ENCODE measurements around the gene SDK2. TPM values are rescaled to one million over a fixed set of nuclear protein-coding genes. Genes with fewer than 3 reads are reported as not detected.
"Not testable (repeated sequence)": the region's sequence is repeated elsewhere in the genome, so short reads cannot be mapped to it uniquely, and the experiment has no call there.

The SDK2 gene
- total RNA-seq, 1 donor from 2014 or later: 31.8 TPM

DNA sequence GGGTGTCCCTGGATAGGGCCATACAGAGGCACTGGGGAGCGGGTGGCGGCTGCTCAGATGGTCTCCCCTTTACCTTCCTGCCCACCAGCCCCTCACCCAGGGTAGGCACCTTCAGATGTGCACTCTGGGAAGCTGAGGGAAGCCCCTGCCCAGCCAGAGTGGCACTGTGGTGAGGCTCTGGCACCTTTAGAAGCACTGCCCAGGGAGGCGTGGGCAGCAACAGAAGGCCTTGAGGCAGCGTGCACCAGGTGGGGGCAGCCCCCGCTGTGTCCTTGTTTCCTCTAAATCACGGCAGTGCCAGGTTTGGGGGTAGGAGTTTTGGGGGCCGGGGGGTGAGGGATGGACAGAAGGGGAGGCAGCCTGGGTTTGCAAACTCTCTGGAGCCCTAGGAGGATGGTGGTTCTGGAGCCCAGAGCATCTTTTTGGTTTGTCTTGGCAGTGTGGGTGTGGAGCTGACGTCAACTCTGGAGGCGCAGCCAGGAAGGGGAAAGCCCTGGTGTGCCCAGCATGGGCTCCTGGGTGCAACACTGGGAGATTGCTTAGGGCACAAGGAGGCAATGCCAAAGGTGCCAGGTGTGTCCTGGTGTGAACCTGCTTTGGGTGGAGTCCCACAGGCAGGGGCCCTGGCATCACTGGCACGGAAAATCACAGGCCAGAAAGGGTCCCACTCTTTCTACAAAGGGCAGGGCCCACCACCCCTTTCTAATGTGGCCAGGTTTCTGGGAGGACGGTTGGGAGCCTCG lies 309.3 kb downstream of the SDK2 start:
- TF ChIP-seq, protein P1, sequence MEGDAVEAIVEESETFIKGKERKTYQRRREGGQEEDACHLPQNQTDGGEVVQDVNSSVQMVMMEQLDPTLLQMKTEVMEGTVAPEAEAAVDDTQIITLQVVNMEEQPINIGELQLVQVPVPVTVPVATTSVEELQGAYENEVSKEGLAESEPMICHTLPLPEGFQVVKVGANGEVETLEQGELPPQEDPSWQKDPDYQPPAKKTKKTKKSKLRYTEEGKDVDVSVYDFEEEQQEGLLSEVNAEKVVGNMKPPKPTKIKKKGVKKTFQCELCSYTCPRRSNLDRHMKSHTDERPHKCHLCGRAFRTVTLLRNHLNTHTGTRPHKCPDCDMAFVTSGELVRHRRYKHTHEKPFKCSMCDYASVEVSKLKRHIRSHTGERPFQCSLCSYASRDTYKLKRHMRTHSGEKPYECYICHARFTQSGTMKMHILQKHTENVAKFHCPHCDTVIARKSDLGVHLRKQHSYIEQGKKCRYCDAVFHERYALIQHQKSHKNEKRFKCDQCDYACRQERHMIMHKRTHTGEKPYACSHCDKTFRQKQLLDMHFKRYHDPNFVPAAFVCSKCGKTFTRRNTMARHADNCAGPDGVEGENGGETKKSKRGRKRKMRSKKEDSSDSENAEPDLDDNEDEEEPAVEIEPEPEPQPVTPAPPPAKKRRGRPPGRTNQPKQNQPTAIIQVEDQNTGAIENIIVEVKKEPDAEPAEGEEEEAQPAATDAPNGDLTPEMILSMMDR (IDR thresholded peaks at IDR 0.05; ENCODE audit: unreplicated experiment): no peak
- peaks cover 3% of the 10 kb centered on the region for H3K36me3 Mint-ChIP-seq
- H3K27me3 Mint-ChIP-seq (ENCODE audit: low read depth): no peaks in the 10 kb centered on the region
- H3K9me3 Mint-ChIP-seq: no peaks in the 10 kb centered on the region
- DNase-seq (ENCODE audit: low spot score in 2 of 2, unreplicated experiment in 2 of 2): no peak
- no peak overlapping the region for H3K27ac Mint-ChIP-seq
- H3K4me3 Mint-ChIP-seq: no peak overlapping the region
- H3K4me1 Mint-ChIP-seq: peaks cover 25% of the 10 kb centered on the region

DNA sequence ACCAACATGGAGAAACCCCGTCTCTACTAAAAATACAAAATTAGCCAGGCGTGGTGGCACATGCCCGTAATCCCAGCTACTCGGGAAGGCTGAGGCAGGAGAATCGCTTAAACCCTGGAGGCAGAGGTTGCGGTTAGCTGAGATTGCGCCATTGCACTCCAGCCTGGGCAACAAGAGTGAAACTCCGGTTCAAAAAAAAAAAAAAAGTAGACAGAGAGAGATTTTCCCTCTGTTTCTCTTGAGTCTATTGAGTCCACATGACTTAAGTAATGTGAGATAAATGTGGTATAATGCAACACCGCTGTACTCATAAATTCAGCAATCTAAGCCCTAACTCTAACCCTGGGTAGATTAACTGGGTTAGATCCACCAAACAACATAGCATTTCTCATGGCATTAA lies 310.8 kb downstream of the SDK2 start:
- H3K36me3 Mint-ChIP-seq; DNase-seq (ENCODE audit: low spot score in 2 of 2, unreplicated experiment in 2 of 2); H3K27me3 Mint-ChIP-seq (ENCODE audit: low read depth): not testable (repeated sequence)

DNA sequence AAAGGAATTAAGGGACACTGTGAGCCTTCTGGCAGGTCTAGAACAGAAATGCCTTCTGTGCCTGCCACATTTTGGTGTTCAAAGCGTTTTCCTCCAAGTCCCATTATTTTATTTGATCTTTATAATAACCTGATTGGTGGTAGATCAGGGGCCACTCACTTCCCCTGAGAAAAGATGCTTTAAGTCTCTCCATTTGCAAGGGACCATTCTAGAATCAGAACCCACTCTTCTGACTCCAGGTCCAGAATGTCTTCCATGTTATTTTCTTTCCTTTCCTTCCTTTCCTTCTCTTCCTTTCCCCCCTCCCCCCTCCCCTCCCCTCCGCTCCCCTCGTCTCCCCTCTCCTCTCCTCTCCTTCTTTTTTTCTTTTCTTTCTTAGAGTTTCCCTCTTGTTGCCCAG lies 313.2 kb downstream of the SDK2 start:
- no peak for DNase-seq (ENCODE audit: low spot score in 2 of 2, unreplicated experiment in 2 of 2)
- no peaks in the 10 kb centered on the region for H3K27me3 Mint-ChIP-seq (ENCODE audit: low read depth)
- no peak overlapping the region for H3K27ac Mint-ChIP-seq
- no peaks in the 10 kb centered on the region for H3K36me3 Mint-ChIP-seq
- H3K9me3 Mint-ChIP-seq: no peaks in the 10 kb centered on the region
- no peak overlapping the region for H3K4me3 Mint-ChIP-seq
- TF ChIP-seq, protein P1 (IDR thresholded peaks at IDR 0.05; ENCODE audit: unreplicated experiment): no peak
- H3K4me1 Mint-ChIP-seq: no peaks in the 10 kb centered on the region

More for the DNA sequence above, 310.8 kb downstream of the SDK2 start:
- Mint-ChIP-seq H3K27ac (peak overlapping the region; percentile 69), H3K4me1 (peaks cover 20% of the 10 kb centered on the region)
- H3K4me3 Mint-ChIP-seq, H3K9me3 Mint-ChIP-seq: not testable (repeated sequence)

DNA sequence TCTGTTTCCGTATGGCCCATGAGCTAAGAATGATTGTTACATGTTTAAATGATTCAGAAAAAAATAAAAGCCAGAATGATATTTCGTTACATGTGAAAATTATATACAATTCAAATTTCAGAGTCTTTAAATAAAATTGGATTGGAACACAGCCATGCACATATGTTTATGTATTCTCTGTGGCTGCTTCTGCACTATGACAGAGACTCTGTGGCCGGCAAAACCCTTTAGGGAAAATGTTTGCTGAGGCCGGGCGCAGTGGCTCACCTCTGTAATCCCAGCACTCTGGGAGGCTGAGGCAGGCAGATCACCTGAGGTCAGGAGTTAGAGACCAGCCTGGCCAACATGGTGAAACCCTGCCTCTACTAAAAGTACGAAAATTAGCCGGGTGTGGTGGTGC lies 316.6 kb downstream of the SDK2 start:
- TF ChIP-seq, protein P1 (IDR thresholded peaks at IDR 0.05; ENCODE audit: unreplicated experiment): no peak
- Mint-ChIP-seq H3K27me3 (ENCODE audit: low read depth) (no peaks in the 10 kb centered on the region), H3K27ac (peak overlapping the region; percentile 16), H3K4me3 (no peak overlapping the region), H3K4me1 (peaks cover 29% of the 10 kb centered on the region), H3K9me3 (no peaks in the 10 kb centered on the region), H3K36me3 (no peaks in the 10 kb centered on the region)
- no peak for DNase-seq (ENCODE audit: low spot score in 2 of 2, unreplicated experiment in 2 of 2)

DNA sequence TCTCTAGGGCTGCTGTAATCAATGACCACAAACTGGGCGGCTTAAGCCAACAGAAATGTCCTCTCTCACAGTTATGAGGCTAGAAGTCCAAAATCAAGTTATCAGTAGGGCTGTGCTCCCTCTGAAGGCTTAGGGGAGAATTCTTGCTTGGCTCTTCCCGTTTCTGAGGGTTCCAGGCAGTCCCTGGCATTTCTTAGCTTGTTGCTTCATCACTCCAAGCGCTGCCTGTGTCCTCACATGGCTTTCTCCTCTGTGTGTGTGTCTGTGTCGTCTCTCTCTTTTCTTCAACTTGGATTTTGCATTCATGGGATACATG lies 318.8 kb downstream of the SDK2 start:
- Mint-ChIP-seq H3K27me3 (ENCODE audit: low read depth) (no peaks in the 10 kb centered on the region), H3K27ac (peak overlapping the region; percentile 88), H3K4me1 (peaks cover 42% of the 10 kb centered on the region), H3K36me3 (no peaks in the 10 kb centered on the region), H3K9me3 (no peaks in the 10 kb centered on the region), H3K4me3 (no peak overlapping the region)
- TF ChIP-seq, protein P1 (IDR thresholded peaks at IDR 0.05; ENCODE audit: unreplicated experiment): no peak
- DNase-seq (ENCODE audit: low spot score in 2 of 2, unreplicated experiment in 2 of 2): no peak

DNA sequence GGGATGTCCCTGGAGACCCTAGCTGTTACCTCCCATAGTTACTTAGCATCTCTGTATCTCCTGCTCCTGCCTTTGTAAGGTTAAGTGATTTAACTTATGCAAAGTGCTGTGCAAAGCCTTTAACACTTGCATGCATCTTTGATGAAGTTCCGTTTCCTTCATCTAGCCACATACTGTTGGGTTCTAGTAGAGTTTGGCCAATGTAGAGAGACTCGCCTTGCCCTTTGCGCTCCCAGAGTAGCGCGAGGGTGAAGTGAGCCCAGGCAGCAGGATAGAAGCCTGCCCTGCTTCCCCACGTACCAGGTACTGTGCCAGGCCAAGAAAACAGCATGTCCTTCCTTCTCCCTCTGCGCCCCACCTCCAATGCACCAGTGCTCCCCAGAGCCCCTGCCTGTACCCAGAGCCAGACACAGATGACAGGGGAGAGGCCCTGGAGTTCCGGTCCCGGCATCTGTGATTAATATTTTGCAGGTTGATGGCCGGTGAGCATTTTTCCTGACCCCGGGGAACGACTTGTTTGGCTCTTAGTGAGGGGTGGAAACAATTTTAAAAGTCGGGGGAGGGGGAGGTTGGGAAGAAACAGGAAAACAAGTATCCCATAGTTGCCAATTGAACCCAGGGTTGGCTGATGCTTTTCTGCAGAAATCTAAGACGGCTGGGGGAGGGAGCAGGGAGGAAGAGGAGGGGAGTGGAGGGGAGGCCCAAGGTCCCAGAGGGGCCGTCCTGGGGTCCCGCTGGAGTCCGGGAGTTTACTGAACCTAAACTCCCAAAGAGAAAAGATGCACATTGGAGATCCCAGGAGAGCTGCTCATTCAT lies 319.3 kb downstream of the SDK2 start:
- TF ChIP-seq, protein P1 (IDR thresholded peaks at IDR 0.05; ENCODE audit: unreplicated experiment): no peak
- Mint-ChIP-seq H3K4me3 (peak overlapping the region; percentile 10), H3K9me3 (no peaks in the 10 kb centered on the region), H3K27me3 (ENCODE audit: low read depth) (no peaks in the 10 kb centered on the region), H3K27ac (peak overlapping the region; percentile 88), H3K4me1 (peaks cover 45% of the 10 kb centered on the region), H3K36me3 (no peaks in the 10 kb centered on the region)
- no peak for DNase-seq (ENCODE audit: low spot score in 2 of 2, unreplicated experiment in 2 of 2)

All from mesothelial cell of epicardium (in vitro differentiated cells).